Urinary bladder (tissue), 4 donors: ENCODE results near the gene BNC2. TPM values are rescaled to one million over a fixed set of nuclear protein-coding genes. Genes with fewer than 3 reads are reported as not detected.
"Not testable (repeated sequence)": the region's sequence is repeated elsewhere in the genome, so short reads cannot be mapped to it uniquely, and the experiment has no call there.

Experiments used
- DNase-seq: peaks from one replicate; pipeline ENCODE4 v3.0.0-alpha.2; 2015; ENCODE audit errors: extremely low spot score
- H3K27ac ChIP-seq: one replicate; pipeline ENCODE4 v1.5.1; 2013; ENCODE audit warnings: low read depth, mild to moderate bottlenecking, moderate library complexity
- H3K36me3 ChIP-seq: one replicate; pipeline ENCODE4 v1.6.1; 2013; ENCODE audit warnings: mild to moderate bottlenecking, moderate library complexity; ENCODE audit not compliant: insufficient read depth
- H3K4me1 ChIP-seq: one replicate; pipeline ENCODE4 v1.6.1; 2013; ENCODE audit warnings: mild to moderate bottlenecking, moderate library complexity; ENCODE audit not compliant: insufficient read depth
- H3K4me3 ChIP-seq: one replicate; pipeline ENCODE4 v1.5.1; 2013; ENCODE audit warnings: low read depth, low read length
- WGBS: extraction: QIAGEN DNeasy Blood & Tissue Kit; methylation state at CpG from one replicate; pipeline ENCODE4 v1.1.7; 2013; 5-methylcytosine and 5-hydroxymethylcytosine counted together
- polyA plus RNA-seq: library from polyadenylated mRNA; stranded (reverse); fragments of 200-250 nt; gene quantifications from one replicate; pipeline ENCODE4 v1.2.3, GENCODE V29; 2013
- total RNA-seq: library from RNA; depleted of rRNA; stranded (reverse); fragments of >200 nt; gene quantifications from one replicate; pipeline ENCODE4 v1.2.3, GENCODE V29; 2014
- donor health status: healthy with polysubstance abuse.
- donor health status: healthy.

BNC2 gene
- total and polyA plus RNA-seq, 2 donors, result 10.7 to 69.5 TPM

GRCh38 chr9:16539626-16540025, 330.8 kb downstream of the BNC2 start:
- not testable (repeated sequence) for DNase-seq, H3K4me1 ChIP-seq, H3K27ac ChIP-seq, H3K36me3 ChIP-seq, H3K4me3 ChIP-seq
- 94% methylated on average over 1 of the region's 1 CpG for WGBS

DNA sequence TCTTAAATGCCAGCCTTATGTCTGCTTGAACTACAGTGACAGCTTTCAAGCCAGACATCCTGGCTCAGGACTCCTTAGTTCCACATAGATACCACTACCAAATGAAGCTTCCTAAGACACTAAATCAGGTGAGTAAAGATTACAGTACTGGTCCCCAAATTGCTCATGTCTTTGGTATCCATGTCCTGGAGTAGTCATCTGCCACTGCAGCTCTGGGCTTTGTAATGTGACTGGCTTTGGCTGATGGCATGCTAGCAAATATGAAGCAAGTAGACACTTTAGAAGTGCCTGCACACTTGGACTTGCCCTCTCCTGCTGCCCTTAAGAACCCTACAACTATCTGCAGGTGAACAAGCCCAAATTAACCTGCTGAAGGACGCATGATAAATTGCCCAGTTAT, 334.9 kb downstream of the BNC2 start:
- 98% methylated on average over 1 of the region's 1 CpG for WGBS
- no peak overlapping the region for H3K27ac ChIP-seq

DNA sequence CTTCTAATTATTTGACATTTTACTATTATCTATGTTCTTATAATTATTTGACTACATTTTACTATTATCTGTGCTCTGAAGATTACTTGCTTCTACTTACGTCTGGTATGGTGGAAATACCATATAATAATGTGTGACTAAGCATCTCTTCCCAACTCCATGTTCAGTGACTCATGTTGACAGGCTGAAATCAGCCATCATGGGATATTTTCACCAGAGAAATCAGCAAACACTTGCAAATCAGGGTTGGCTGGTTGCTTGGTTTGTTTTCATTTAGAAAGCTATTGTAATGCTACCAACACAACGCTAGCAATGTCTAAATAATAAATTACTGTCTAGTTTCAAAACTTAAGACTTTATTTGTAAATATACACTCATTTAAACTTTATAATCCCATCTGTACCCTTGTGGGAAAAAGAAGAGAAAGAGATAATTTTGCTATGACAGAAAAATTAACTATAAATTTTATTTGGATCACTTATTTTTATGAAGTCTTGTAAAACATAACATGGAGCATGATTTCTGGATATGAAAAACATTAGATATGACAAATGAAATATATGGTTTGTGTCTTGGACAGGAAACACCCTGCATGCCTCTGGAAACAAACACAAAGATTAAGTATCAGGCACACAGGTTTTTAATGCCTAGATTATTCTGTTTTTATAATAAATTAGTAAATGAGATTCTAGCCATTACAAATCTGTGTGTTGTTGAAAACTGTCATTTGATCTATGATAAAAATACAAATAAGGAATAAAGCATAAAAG, 337.6 kb downstream of the BNC2 start:
- Histone ChIP-seq H3K4me1 (no peaks in the 10 kb centered on the region), H3K27ac (no peak overlapping the region), H3K36me3 (no peaks in the 10 kb centered on the region), H3K4me3 (no peak overlapping the region)
- WGBS, result 48% methylated on average over 2 of the region's 2 CpGs
- DNase-seq, result no peak

More for the DNA sequence above, 334.9 kb downstream of the BNC2 start:
- Histone ChIP-seq H3K4me1 (no peaks in the 10 kb centered on the region), H3K36me3 (no peaks in the 10 kb centered on the region), H3K4me3 (no peak overlapping the region)
- no peak for DNase-seq

- H3K4me1 ChIP-seq, result no peaks in the 10 kb centered on the region
- no peak overlapping the region for H3K27ac ChIP-seq
- WGBS, result 82% methylated on average over 3 of the region's 3 CpGs
- no peak for DNase-seq
- H3K36me3 ChIP-seq, result no peaks in the 10 kb centered on the region
- H3K4me3 ChIP-seq, result no peak overlapping the region
Observed at GRCh38 chr9:16532272-16532671, 338.2 kb downstream of the BNC2 start.

DNA sequence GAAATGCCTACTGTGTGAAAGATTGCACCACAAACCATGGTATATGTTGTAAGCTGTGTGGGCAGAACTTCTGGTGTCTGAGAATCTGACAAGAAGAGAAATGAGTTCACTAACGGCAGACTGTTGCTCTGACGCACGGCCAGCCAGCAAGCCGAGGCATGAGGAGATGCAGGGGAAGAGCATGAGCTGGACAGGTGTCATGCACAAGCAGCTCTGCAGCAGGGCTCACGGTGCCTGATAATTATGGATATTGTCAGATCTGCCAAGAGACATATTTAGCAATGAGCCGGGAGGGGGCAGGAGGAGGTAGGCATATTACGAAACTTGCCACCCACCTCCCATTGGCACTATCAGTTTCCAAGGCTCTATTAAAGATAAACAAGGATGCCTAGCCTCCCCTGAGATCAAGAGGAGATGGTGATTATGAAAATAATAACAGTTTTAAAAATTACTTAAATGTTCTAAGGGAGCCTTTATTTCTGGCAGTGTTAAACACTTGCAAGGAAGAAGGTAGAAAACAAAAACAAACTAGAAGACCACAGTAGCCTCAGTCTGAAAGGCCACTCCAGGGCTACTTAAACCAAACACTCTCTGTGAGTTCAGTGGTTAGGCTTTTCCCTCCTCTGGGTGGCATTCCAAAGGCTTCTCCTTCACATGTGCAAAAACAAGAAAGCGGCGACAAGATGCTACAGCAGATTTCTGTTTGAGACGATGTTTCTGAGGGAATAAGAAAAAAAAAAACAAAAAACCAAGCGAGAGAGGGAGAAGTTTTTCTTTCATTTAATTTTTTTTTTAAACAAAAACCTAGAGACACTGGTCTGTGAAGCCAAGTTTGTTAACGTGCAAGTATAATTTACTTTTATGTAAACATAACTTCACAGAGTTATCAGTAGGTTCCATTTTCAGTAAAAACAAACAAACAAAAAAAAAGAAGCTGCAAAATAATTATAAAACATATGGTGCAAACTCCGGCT, 339.5 kb downstream of the BNC2 start:
- 50% methylated on average over 13 of the region's 13 CpGs for WGBS
- Histone ChIP-seq H3K4me1 (no peaks in the 10 kb centered on the region), H3K36me3 (no peaks in the 10 kb centered on the region), H3K4me3 (no peak overlapping the region), H3K27ac (no peak overlapping the region)
- no peak for DNase-seq

DNA sequence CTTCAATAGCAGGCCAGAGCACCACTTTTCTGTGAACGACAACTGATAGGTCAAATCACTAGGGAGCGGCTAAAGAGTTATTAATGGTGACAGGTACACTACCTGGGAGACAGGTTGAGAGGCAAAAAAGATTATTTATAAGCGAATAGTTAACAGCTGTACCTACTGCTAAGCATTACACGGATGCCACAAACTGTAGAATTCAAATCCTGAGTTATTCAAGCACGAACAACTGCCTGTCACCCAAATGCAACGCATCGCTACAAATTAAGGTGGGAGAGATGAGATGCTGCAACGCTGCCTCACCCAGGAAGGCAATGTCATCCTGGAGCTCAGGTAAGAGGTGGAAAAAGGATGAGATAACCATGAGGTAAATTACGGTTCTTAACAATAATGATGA, 342.9 kb downstream of the BNC2 start:
- no peak overlapping the region for H3K4me3 ChIP-seq
- no peaks in the 10 kb centered on the region for H3K4me1 ChIP-seq
- H3K27ac ChIP-seq, result no peak overlapping the region
- 98% methylated on average over 9 of the region's 9 CpGs for WGBS
- DNase-seq, result no peak
- no peaks in the 10 kb centered on the region for H3K36me3 ChIP-seq

- 68% methylated on average over 3 of the region's 3 CpGs for WGBS
- H3K4me1 ChIP-seq, result no peaks in the 10 kb centered on the region
- DNase-seq, result no peak
- H3K27ac ChIP-seq, result no peak overlapping the region
- H3K36me3 ChIP-seq, result no peaks in the 10 kb centered on the region
- no peak overlapping the region for H3K4me3 ChIP-seq
Observed at GRCh38 chr9:16526380-16526779, 344.1 kb downstream of the BNC2 start.

DNA sequence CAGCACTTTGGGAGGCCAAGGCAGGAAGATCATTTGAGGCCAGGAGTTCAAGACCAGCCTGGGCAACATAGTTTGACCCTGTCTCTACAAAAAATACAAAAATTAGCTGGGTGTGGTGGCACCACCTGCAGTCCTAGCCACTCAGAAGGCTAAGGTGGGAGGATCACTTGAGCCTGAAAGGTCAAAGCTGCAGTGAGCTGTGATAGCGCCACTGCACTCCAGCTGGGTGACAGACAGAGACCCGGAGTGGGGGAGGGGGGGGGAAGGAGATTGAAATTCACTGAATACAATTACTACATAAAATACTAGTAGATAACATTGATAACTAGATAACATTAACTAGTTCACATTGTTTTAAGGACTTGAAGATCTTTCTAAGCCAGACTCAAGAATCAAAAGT, 345.6 kb downstream of the BNC2 start:
- no peak for DNase-seq
- Histone ChIP-seq H3K4me3 (no peak overlapping the region), H3K36me3 (no peaks in the 10 kb centered on the region), H3K27ac (no peak overlapping the region), H3K4me1 (no peaks in the 10 kb centered on the region)
- 83% methylated on average over 2 of the region's 2 CpGs for WGBS

DNA sequence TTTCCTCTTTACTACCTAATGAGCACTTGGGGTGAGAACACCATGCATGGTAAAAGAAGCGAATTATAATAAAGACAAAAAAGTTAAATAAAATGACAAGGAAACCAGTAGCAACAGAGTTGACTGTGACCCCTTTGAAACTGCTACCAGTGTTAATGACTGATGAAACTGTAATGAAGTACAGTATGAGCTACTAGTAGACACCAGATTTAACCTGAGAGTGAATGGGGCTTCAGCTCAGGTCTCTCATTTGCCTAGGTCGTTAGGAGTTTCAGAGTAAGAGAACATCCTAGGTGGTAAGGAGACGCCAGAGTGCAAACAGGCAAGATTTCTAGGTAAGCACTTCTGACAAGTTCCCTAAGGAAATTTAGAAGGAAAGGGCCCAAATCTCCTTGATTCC, 346.4 kb downstream of the BNC2 start:
- 92% methylated on average over 3 of the region's 3 CpGs for WGBS
- H3K4me1 ChIP-seq, result no peaks in the 10 kb centered on the region
- no peak overlapping the region for H3K4me3 ChIP-seq
- no peaks in the 10 kb centered on the region for H3K36me3 ChIP-seq
- DNase-seq, result no peak
- no peak overlapping the region for H3K27ac ChIP-seq

DNA sequence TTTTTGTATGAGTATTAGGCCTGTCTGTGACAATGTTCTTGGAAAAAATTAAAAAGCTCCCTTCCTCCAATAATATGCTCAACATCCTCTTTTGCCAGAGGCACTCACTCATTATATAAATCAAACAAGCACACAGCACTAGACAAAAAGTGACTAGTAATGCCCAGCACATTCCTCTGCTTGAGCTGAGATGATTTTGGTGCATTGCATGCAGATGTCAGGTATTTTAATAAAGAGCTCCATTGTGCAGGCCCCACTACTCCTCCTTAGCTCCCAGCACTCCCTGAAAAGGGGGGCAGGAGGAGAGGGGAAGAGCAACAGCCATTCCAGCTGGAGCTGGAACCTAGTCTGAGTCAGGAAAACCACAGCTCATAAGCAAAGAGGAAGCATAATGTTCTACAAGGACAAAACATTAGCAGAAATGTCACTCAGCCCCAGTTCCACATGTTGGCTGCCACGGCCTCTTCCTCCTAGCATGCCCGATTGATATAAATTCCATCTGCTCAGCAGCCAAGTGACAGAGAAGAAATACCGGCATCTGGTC, 348.5 kb downstream of the BNC2 start:
- WGBS, result 14% methylated on average over 3 of the region's 3 CpGs
- Histone ChIP-seq H3K4me1 (no peaks in the 10 kb centered on the region), H3K4me3 (no peak overlapping the region), H3K27ac (no peak overlapping the region), H3K36me3 (no peaks in the 10 kb centered on the region)
- DNase-seq, result peak; percentile 45

- H3K4me3 ChIP-seq, result no peak overlapping the region
- DNase-seq, result no peak
- no peaks in the 10 kb centered on the region for H3K4me1 ChIP-seq
- H3K27ac ChIP-seq, result no peak overlapping the region
- H3K36me3 ChIP-seq, result no peaks in the 10 kb centered on the region
- WGBS, result 82% methylated on average over 2 of the region's 2 CpGs
Observed at GRCh38 chr9:16519001-16519400, 351.5 kb downstream of the BNC2 start.

GRCh38 chr9:16516891-16517290, 353.6 kb downstream of the BNC2 start:
- Histone ChIP-seq H3K27ac (no peak overlapping the region), H3K36me3 (no peaks in the 10 kb centered on the region), H3K4me3 (no peak overlapping the region), H3K4me1 (no peaks in the 10 kb centered on the region)
- DNase-seq, result no peak
- WGBS, result 35% methylated on average over 2 of the region's 2 CpGs

GRCh38 chr9:16515879-16516301, 354.6 kb downstream of the BNC2 start:
- Histone ChIP-seq H3K4me1 (no peaks in the 10 kb centered on the region), H3K27ac (peak overlapping the region; percentile 10), H3K36me3 (no peaks in the 10 kb centered on the region), H3K4me3 (no peak overlapping the region)
- no peak for DNase-seq
- WGBS, result 39% methylated on average over 4 of the region's 4 CpGs

DNA sequence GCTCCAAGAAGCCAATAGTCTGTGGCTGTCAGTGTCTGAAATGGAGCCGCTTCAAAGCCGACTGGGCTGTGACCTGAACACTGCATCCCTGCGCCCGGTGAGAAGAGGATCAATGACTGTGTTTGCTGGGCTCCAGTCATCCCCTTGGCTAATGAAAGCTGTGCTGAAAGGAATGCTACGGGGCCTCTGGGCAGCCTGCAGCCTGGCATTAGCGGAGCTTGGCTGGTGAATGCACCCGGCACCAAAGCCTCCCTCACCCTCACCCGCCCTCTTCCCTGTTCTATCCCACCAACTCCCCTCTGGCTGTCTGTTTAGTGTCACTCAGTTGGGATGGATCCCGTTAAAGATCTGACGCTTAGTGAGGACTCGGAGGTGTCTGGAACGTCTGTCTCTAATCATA, 355.3 kb downstream of the BNC2 start:
- WGBS, result 51% methylated on average over 12 of the region's 12 CpGs
- Histone ChIP-seq H3K36me3 (no peaks in the 10 kb centered on the region), H3K27ac (no peak overlapping the region), H3K4me3 (no peak overlapping the region), H3K4me1 (no peaks in the 10 kb centered on the region)
- DNase-seq, result no peak
